Measurements from ENCODE around the gene TOPBP1.

DNA sequence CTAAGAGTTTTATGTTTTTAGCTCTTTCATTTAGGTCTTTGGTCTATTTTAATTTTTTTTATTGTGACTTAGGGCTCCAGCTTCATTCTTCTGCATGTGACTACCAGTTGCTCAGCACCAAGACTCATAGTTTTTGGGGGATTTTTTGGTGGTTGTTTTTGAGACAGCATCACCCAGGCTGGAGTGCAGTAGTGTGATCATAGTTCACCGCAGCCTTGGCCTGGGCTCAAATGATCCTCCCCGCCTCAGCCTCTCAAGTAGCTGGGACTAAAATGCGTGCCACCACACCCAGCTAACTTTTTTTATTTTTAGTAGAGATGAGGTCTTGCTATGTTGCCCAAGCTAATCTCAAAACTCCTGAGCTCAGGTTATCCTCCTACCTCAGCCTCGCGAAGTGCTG, 68.9 kb downstream of the TOPBP1 start:
- TF ChIP-seq TEAD4 (IDR thresholded peaks at IDR 0.05) = no peak
- TF ChIP-seq CEBPB (IDR thresholded peaks at IDR 0.05) = no peak
- TF ChIP-seq RAD21 (IDR thresholded peaks at IDR 0.05; ENCODE audit: low read depth) = no peak
- TF ChIP-seq CREB1 (IDR thresholded peaks at IDR 0.05; ENCODE audit: low read depth) = no peak
- no peak for TF ChIP-seq EP300 (IDR thresholded peaks at IDR 0.05; ENCODE audit: borderline replicate concordance)
- TF ChIP-seq, protein P1, sequence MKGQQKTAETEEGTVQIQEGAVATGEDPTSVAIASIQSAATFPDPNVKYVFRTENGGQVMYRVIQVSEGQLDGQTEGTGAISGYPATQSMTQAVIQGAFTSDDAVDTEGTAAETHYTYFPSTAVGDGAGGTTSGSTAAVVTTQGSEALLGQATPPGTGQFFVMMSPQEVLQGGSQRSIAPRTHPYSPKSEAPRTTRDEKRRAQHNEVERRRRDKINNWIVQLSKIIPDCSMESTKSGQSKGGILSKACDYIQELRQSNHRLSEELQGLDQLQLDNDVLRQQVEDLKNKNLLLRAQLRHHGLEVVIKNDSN (IDR thresholded peaks at IDR 0.05) = no peak
- TF ChIP-seq, protein P2, sequence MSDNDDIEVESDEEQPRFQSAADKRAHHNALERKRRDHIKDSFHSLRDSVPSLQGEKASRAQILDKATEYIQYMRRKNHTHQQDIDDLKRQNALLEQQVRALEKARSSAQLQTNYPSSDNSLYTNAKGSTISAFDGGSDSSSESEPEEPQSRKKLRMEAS (IDR thresholded peaks at IDR 0.05) = no peak
- TF ChIP-seq YY1 (IDR thresholded peaks at IDR 0.05; ENCODE audit: low read depth) = no peak
- no peak for TF ChIP-seq TCF12 (IDR thresholded peaks at IDR 0.05; ENCODE audit: low read depth)

All from Ishikawa (cell line).